Stimulated activated CD4-positive, alpha-beta T cell treated with anti-CD3 and anti-CD28 coated beads, Interleukin-4, amount 100 ng/mL, for 4 hours (primary cell): ENCODE results near the gene PAX2.

Experiments used
- DNase-seq, 2 experiments: peaks; one replicate each; pipeline ENCODE4 v3.0.0-alpha.2; 2020

Gene PAX2

DNA sequence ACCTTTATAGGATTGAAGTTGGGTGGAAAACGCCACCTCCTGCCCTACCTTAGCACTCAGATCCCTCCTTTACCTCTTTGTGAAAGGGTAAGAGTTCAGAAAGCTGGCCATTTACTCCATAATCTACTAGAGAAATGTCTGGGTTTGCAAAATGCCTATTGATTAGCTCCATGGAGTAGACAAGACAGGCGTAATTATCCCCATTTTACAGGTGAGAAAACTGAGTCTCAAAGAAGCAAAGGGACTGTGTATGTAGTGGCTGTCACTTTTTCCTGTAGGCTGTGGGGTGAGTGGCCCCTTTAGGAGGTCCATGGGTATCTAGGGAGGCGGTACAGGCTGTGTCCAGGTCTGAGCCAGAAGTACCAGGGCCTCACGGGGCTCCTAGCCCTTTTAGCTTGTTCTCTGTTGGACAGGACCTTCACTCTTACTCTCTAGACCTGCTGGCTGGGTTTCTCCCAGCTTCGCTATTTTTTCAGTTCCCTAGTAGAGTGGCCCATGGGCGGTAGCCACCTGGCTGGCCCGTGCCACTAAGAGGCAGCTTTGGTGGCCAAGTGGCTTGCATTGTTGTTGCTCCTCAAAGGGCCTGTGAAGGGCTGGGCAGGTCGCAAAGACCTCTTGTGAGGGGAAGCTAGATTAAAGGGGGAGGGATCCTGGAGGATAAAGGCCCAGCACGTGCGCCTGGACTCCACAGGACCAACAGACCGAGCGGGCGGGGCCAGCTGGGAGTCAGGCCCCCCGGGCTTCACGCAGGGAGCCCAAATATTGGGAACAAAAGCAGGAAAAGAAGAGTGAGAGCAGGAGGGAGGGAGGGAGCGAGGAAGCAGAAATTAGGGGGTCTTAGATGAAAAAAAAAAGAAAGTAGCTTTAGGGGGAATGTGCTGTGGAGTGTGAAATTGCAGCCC is 4.7 kb upstream of the PAX2 start:
- no peak for DNase-seq

DNA sequence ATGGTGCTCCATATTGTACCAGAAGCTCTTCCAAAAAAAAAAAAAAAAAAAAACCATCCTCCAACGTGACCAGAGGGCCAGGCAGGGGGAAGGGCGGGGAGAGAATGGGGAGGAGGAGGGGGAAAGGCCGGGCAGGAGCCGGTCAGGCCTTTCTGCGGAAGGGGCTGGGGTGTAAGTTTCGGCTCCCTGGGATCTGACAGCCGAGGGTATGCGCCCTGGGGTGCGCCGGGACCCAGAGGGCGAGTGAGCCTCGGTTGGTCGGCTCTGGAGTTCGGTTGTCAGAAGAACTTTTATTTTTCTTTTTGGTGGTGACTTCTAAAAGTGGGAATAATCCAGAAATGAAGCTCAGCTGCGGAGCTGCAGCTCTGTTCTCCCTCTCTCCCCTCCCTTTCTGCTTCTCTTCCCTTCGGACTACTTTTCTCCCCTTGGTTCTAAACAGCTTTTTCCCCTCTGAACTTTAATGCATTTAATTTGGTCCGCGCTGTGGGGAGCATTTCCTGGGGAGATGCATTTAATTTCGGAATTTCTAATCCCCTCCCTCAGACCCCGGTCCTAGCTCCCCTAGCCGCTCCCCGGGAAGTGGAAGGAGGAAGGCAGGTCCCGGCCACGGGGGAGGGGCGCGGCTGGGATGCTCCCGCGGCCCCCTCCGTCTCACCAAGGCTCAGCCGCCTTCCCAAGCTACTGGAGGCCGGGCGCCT is 3.9 kb upstream of the PAX2 start:
- no peak for DNase-seq

DNA sequence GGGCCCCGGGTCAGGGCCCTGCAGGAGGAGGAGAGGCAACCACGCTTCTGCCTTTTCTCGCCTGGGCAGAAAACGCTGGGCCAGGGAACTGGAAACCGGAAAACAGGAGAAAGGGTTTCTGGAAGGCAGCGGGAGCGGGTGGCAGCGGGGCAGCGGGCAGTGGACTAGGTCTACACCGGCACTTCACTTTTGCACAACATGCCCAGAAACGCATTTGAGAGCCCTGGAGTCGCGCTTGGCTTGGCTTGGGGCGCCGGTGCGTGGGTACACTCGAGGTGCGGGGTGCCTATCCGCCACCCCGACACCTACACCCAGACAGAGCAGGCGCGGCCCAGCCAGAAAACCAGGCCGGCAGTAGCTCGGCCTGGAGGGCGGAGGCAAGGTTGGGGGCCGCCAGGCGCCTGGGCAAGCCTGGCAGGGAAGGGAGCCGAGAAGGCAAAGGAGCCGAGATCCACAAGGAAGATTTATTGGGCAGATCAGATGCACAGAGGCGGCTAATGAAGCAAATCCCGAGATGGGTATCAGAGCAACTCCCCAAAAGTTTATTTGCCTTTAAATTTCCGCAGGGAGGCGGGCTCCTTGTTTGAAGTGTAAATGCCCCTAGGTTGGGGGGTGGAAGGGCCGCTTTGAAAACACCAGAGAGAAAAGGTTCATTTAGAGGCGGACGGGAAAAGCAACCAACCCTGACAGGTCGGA is 3.2 kb upstream of the PAX2 start:
- no peak for DNase-seq

DNA sequence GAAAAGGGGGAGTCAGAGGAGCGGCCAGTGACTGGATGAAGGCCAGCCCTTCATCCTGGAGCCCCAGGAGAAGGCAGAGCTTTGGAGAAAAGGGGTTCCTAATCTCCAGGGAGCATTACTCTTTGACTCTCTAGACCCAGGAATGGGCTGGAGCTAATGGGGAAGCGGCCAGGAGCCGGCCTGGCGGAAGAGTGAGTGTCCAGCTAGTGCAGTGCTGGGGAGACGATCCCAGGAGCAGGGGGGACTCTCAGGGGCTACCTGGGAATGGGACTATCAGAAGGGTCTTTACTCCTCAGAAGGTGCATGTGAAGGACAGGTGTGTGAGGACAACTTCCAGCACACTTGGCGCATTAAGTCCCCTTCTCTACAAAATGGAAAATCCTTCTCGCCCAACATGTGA is 2.4 kb upstream of the PAX2 start:
- DNase-seq: no peak

DNA sequence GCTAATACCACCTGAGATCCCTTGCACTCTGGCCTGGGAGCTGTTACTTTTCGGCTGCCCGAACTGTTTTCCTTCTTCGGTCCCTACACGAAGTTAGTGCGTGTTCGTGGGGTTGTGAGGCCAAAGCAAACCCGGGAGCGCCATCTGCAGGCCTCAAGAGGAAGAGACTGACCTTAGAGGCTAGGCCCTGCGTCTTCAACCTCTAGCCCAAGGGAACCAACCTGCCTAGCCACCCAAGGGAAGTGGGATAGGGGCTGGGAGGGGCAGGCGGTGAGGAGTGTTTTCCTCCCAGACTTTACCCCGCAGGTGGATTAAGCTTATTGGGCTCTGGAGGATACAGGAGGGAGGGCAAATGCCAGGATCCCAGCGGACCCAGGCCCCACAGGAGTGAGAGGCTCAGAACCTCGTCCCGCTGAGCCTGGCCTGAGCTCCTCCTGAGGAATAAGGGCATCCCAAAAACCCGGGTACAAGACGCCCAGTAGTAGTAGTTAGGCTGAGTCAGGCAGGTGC is 1.7 kb upstream of the PAX2 start:
- DNase-seq: peak; percentile 32 to 49

DNA sequence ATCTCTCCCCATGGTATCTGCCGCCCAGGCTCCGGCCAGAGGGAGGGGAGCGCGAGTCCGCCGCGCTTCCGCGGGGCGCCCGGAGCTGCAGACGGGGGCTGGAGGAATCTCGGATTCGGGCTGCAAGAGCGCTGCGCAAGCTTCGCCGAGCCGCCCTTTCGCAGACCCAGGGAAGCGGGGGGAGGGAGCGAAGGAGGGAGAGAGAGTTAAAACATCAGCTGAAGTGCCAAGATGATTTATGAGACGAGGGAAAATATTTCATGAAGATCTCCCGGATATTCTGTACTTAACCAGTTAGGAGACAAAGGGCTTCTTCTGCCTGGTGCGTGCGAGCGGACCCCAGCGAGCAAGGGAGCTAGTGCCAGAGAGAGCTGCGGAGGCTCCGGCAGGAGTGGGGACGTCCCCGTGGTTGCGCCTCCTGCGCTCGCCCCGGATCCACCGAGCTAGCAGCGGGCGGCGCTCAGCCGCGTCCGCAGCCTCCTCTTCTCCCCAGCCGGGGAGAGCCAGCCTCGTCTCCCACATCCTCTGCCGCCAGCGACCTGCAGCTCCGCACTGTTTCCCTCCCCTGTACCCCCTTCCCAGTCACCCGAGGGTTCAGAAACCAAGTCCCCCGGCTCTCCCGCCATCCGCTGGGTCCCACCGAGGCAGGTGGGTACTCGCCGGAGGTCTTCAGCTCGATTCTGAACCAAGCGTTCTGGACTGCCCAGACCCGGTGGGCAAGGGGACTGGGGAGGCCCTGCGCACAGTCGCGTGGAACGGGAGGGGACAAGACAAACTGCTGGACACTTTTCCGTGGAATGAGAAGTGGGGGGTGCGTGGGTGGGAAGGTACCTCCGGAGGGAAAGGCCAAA is 1.0 kb upstream of the PAX2 start:
- no peak for DNase-seq

DNA sequence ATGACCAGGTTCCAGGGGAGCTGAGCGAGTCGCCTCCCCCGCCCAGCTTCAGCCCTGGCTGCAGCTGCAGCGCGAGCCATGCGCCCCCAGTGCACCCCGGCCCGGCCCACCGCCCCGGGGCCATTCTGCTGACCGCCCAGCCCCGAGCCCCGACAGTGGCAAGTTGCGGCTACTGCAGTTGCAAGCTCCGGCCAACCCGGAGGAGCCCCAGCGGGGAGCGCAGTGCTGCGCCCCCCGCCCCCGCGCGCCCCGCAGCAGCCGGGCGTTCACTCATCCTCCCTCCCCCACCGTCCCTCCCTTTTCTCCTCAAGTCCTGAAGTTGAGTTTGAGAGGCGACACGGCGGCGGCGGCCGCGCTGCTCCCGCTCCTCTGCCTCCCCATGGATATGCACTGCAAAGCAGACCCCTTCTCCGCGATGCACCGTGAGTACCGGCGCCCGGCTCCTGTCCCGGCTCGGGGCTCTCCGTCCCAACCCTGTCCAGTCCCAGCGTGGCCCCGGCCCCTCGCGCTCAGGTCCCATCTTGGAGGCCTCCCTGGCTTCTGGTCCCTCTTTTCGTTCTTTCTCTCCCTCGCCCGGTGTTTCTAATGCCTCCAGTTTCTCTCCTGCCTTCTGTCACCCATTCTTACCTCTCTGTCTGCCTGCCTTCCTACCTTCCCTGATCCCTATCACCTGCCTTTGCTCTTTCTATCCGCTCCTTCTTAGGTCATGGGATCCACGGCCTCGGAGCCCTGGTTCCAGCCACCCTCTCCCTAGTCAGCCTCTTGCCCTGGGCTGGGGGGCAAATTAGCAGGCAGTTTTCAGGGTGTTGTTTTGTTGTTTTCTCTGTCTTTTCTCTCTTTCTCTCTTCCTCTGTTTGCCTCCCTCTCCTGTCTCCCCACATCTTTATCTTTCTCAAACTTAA is 751 bp downstream of the PAX2 start:
- DNase-seq: no peak

DNA sequence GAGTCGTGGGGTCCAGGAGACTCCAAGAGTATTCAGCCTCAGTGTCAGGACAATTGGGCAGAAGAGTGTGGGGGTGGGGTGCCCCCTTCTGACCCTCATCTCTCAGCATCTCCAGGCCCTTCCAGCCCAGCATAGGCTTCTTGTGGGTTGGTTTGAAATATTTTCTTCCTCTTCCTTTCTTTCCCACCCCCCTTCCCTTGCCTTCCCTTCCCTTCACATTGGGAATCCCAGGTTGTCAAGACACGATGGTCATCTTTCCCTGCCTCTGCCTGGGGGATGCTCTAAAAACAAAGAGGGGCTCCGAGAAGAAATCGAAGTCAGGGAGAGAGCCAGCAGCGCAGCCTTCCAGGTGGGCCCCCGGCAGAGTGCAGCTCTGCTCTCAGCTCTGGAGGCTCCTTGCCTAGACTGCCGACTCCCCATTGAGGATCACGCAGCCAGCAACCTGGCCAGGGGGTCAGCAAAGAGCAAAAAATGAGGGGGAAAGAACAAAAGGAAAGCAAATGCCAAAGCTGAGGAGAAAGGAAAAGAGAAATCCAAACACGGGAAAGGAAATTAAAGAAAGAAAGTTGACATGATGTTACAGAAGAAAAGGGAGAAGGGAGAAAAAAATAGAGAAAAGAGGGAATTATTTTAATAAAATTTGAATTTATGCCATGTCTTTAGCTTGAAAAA is 1.5 kb downstream of the PAX2 start:
- DNase-seq: no peak

DNA sequence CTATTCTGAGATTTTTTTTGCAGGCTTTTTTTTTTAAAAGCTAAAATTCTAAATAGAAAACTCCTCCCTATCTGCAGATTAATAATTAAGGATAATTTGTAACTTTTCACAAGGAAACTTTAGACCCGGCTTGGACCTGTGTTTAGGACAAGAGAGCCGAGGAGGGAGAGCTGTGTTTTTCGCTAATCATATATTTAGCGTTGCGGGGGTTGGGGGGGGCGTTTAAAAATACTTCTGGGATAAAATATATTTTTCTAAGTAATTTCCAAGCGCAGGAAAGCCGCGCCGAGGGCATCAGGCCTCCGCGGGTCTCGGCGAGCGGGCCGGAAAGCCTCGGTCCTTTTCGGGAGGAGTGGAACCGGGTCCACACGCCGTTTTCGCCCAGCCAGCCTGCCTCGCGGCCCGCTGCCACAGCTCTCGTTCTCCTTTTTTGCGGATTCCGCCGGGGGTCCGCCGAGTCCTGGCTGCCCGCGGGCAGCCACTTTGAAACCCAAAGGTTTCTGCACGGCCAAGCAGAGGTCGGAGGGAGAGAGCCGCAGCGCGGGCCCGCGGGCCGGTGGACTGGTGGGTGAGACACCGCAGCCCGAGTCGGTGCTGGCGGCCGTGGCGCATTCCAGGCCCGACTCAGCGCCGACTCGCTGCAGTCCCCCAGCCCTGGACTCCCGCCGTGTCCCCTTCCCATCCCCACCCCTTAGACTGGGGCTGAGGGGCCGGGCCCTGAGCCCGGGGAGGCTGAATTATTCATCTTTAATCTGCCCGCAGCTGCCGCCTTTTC is 2.3 kb downstream of the PAX2 start:
- no peak for DNase-seq

DNA sequence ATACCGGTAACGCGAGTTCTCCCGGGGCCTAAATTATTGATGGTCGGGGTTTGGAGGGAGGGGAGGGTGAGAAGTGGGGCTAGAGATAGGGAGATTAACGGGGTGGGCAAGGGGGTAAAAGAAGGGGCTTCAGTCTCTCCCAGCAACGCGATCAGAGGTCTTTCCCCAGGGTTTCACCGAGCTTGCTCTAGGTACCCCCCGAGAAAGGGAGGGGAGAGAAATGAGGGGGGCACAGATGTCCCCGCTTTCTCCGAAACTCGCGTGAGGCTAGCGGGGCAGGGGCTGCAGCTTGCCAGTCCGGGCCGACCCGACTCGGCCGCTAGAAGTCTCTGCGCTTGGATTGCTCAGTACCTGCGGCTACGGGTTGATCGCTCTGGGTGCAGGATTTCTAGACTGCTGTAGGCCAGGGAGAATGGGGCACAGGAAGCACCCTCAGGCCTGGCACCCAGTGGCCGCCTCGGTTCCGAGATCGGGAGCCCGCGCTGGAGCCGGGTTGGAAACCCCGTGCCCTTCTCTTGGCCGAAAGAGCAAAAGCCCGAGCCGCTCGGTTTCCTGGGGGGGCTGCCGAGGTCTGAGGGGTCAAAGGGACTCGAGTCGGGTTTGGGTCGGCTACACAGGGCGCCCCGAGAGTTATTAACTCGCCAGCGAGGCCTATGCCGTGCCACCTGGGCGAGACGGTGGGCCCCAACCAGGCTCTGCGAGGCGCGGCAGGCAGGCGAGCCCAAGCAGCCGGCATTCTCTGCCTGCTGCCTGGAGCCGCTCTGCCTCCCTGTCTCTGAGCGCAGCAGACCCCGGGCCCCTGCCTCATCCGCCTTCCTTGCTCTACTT is 3.1 kb downstream of the PAX2 start:
- DNase-seq: no peak

DNA sequence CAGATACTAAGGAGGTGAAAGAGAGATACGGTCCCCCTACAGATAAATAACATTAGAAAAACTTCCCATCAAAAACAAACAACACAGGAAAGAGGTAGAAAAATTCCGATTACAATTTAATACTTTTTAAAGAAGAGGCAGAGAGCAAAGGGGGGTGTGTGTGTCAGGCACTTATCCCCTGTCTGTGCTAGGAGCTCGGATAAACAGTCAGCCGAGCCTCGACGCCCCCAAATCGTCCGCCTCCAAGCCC is 3.6 kb downstream of the PAX2 start:
- DNase-seq: no peak

DNA sequence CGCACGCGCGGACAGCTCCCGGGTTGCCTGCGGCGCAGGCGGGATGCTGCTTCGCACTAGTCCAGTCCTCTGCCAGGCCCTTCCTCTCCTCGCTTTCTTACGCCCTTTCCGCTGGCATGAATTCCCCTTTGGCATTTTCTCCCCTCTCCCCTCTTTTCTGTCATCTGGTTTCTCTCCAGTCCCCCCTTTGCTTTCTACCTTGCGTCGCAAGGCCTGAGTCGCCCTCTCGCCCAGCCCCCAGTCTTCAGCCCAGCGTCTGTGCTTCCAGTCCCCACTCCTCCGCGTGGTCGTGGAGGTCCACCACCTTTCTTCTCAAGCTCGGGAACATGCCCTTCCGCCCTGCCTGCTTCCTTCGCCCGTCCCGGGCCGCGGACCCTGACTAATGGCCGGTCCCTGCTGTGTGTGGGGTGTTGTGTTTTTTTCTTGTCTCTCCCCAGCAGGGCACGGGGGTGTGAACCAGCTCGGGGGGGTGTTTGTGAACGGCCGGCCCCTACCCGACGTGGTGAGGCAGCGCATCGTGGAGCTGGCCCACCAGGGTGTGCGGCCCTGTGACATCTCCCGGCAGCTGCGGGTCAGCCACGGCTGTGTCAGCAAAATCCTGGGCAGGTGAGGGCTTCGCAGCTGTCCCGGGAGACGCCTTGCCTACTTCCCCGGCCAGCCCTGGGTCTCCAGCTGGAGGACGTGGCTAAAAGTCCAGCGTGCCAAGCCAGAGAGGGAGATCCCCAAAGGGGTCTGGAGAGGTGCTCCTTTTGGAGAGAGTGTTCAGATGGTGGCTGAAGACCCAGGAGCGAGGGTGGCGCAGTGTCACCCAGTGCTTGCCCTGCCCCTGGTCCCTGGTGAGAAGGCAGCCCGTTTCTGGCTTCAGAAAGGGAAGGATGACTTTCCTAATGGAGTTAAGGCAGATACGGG is 4.2 kb downstream of the PAX2 start:
- DNase-seq: no peak

DNA sequence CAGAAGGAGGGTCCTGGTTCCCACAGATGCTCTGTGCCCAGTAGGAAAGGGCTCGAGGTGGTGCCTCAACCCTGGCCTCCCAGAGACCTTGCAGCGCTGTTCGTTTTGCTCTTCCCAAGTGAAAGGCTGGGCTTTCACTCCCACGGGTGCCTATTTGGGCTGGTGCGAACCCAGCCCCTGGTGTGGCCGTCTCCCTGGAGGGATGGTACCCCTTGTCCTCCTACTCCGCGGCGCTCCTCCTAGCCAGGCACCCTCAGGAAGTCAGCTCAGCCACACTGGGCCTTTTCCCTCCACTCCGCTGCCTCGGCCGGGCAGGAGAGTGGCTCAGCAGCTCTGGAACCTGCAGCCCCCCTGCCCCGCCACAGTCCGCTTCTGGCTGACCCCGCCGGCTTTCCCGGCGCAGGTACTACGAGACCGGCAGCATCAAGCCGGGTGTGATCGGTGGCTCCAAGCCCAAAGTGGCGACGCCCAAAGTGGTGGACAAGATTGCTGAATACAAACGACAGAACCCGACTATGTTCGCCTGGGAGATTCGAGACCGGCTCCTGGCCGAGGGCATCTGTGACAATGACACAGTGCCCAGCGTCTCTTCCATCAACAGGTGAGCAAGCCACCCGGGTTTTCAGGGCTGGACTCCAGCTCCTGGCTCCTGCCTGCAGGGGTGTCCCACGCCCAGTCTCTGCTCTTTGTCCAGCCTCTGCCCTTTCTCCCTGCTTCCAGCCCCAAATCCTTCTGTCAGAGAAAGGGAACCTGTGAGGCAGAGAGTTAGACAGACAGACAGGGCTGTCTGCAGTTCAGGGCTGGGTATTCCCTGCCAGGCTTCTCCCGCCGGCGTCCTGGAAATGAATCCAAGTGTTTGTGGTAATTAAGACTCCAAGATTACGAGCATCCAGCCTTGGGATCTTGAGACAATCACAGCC is 5.2 kb downstream of the PAX2 start:
- DNase-seq: no peak

DNA sequence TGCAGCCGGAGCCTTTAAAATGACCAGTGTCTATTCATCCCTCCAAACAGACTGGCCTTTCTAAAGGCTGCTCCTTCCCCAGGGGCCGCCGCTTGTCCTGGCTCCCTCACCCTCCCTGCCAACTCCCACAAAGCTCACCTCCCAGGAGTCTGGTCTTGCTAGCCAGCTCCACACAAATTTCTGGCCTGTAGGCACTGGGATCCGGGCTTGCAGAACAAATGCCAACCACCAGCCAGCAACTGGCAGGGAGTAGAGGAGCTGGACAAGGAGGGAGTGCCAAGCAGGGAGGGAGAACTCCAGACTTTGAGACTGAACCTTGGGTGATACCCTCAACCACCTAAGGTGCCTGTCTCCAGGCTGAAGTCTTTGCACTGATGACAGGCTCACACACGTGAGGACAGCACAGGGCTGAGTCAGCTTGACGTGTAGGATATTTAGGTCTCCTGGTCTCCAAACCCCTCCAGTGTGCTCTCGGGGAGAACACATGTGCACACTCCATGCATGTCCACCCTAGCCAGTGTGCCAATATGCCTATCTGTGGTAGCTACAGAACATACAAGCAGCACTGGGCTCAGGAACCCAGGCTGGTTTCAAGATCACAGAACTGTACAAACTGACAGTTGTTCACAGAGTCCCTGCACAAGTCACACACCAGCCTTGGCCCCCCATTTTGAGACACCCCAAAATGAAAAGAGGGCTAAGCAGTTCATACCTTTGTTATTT is 6.0 kb downstream of the PAX2 start:
- DNase-seq: no peak

DNA sequence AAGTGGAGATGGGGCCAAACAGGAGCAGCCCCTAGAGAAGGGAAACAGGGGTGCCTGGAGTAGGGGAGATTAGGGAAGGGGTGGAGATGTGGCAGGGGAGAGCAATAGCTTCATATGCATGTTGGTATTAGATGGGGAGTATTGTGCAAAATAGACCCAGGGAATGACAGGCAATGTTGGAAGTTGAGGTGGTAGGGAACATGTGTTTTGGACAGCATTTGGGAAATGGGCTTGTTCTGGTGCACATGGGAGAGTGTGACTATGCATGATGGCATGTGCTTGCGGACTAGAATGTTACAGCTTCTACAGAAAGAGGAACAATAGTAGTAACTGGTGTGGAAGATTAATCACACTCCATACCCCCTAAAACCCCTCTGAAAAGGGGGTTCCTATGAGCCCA is 10.4 kb downstream of the PAX2 start:
- no peak for DNase-seq

DNA sequence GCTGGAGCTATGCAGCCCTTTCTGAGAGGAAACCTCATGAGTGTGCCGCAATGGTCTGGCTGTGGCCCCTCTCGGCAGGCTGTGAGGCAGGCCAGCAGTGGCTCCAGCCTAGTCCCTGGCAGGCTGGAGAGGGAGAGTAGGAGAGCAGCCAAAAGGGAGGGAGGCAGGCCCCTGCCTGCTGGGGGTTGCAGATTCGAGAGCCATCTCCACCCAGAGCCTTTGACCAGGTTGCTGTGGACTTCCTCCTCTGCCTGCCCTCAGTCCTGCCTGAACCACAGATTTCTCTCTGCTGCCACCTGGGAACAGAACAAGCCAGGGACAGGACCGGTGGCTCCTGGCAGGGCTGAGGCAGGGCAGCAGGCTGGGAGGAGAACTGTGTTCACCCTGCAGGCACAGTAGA is 13.9 kb downstream of the PAX2 start:
- no peak for DNase-seq

DNA sequence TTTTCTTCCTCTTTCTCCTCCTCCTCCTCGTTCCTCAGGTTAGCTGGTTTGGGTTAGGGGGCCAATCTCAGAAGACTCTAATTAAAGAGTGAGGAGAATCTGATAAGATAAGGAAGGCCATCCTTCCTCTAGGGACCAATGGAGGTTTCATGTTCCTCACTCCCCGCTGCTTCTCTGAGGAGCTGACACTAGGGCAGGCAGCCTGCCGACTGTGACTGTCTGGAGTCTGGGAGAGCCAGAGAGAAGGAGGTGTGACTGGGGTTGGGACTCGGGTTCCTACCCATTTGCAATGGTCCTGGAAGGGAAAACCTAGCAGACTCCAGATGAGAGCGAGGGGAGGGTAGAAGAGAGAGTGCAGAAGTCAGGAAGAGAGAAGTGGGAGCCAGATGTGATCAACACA is 15.3 kb downstream of the PAX2 start:
- DNase-seq: no peak
